GM19452 (cell line): Measurements from ENCODE around the gene TRIO.

ENCODE experiments used
- ATAC-seq: cut with Tn5 transposase; IDR thresholded peaks from one replicate; pipeline ENCODE4 v1.9.1; 2021; ENCODE audit not compliant: unreplicated experiment

TRIO gene

DNA sequence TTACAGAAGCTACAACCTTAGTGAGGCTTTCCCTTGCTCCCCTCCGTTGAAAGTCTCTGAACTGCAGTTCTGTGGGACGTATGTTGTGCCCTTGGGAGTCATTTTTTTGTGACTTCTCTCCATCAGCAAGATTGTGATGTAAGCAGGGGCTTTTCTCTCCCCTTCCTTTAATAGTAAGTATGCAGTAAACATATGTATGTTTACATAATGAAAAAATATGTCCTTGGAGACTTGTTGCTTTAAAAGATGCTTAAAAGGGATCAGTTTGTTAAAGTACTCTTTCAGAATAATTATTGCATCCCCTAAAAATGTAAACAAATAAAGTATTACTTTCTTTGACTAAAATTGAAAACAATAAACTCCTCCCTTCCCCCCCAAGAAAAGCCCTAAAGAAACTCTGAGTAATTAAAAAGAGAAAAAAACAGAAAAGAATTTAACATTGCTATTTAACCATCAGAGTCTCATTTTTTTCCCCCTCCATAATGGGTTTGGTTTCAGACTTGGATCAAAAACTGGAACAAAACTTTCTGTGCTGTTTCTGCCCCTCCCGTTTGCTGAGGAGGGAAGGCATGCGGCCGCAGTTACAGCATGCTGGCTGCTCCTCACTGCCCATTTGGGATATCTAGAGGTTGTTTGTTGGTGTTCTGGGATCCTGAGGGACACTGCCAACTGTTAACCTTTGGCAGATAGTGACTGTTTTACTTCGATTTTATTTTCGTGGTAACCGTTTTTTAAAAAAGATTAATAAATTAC lies 40.2 kb downstream of the TRIO start:
- ATAC-seq = no peak

DNA sequence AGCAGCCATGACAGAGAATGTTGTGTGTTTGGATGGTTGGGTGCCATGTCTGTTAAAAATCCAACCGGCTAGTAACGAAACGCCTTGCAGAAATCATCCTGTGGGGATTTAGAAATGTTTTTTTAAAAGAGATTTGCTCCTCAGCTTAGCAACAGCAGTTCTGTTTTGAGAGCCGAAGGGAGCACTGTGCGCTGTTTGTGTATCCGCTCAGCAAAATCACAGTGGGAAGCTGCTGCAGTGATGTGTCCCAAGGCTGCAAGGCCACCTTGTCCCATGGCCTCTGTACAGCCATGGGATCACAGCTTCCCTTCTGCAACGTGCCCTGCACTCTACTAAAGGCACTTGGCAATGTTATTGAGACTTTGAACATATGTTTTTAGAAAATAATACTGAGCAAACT lies 40.9 kb downstream of the TRIO start:
- ATAC-seq = no peak

DNA sequence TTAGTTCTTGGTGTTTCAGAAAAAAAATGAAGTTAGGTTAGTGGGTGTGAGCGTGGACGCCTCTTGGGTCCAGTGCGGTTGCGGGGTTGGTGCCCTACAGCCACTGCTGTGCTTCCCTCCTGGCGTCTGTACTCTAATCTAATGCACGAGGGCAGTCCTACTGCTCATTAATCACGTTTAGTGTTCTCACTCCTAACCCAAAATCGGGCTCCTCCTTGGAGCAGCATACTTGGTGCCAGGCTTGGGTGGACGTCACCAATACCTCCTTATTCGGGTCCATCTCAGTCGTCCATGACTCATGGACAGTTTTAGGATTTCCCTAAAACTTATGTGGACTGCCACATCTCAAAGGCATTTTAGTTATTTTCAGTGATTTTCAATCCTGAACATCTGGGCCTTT lies 41.6 kb downstream of the TRIO start:
- ATAC-seq = no peak

DNA sequence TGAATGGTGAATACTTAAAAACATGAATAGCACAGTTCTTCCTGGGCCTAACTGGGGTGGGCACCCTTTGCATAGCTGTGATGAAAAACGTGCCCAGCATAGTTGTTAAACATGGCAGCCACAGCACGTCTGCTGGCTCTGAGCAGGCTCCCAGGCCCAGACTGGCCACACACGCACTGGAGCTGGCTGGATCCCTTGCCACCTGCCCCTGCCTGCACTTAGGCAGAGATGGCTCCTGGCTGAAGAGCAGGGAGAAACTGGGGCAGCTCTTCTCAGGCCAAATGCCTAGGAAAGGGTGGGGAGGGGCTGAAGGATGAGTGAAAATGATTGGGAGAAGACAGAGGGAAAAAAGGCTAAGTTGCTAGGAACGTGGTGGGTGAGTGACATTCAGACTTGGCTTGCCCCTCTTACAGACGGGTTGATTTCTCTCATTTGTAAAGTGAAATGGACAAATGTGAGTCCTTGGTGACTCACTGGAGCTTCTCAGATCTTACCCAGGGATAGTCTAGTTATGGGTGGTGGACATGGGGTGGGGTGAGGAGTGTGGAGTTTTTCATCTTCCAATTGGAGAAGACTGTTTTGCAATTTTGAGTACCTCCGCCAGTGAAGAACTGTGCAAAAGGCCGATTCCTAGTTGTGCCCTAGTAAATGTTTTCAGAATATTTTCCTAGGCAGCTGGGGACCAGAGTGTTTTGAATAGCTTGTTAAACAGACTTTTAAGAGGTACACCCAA lies 42.4 kb downstream of the TRIO start:
- no peak for ATAC-seq

DNA sequence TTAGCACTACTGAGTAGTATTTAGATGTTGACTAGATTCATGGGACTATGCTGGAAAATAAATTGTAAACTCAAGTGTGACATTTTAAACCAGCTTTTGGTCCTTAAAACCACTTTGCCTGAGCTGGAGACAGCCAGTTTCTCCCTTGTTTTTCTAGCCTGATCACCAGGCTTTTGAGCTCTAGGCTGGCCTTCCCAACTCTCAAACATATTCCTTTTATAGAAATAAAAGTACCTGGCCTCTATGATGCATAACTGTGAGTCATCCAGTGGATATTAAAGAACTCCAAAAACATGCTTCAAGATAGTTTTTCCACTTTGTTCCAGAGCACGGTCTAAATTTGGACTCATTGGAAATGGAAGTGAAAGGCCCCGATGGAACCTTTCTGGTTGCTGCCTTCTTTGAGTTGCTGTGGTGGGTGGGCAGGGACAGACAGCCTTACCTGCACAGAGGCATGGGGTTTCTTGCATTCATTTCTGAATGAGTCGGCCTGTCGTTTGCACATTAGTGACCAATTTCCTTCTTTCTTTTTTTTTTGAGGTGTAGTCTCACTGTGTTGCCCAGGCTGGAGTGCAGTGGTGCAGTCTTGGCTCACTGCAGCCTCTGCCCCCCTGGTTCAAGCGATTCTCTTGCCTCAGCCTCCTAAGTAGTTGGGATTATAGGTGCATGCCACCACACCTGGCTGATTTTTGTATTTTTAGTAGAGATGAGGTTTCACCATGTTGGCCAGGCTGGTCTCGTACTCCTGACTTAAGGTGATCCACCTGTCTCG lies 43.1 kb downstream of the TRIO start:
- no peak for ATAC-seq

DNA sequence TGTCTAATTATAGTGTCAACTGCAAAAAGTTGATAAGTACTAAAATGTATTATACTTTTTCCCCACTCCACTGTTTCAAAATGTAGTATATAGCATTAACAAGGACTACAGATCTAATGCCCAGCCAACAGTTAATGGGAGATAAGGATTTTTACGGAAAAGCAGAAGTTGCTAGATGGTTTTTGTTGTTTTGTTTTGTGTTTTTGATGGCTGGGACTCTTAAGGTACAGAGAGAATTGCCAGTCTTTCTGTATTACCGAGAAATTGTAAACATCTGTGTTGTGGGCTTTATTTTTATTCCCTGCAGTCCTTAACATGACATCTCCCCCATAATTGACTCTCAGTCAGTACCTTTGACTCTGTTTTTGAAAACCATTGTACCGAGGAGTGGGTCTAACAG lies 44.0 kb downstream of the TRIO start:
- ATAC-seq = no peak

DNA sequence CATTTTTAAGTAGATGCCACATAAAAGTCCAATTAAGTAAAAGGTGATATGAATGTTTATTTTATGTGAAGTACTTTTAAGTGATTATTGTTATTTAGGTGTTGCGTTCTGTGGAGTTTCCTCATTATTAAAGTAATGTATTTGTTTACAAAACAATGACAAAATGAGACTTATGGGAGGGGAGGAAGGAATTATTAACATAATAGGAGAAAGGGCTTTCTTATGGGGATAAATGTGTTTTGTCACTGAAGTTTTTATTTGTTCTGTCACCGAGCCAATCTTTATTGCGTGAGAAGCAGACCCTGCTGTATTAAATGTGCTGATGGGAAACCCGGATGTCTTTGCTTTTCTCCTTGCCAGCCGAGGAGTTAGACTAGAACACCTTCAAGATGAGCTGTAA lies 44.5 kb downstream of the TRIO start:
- ATAC-seq = no peak

DNA sequence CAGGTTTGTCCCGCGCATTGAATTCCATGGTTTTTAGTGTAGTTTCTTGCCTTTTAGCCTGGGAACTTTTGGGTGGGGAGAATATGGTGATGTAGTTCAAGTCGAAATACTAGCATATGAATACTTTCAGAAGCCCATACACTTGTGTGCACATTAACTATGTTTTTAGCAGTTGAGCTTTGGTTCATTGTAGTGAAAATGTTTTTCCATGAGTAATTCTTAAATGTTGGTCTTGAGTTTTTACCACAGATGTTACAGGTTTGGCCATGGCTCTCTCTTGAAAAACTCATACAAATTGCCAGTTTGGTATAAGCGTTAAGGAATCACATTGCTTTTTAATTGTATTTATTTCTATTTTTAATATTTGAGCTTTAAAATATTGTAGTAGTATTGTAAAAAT lies 45.6 kb downstream of the TRIO start:
- ATAC-seq = no peak

DNA sequence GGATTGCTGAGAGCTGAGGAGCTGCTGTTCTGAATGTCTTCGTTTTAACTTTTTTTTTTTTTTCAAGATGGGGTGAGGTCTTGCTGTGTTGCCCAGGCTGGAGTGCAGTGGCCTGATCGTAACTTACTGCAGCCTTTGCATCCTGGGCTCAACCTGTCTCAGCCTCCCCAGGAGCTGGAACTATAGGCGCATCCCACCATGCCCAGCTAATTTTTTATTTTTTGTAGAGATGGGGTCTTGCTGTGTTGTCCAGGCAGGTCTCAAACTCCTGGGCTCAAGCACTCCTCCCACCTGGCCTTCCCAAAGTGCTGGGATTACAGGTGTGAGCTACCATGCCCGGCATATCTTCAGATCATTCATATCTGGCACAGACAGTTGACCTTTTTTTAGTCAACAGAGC lies 46.5 kb downstream of the TRIO start:
- no peak for ATAC-seq

DNA sequence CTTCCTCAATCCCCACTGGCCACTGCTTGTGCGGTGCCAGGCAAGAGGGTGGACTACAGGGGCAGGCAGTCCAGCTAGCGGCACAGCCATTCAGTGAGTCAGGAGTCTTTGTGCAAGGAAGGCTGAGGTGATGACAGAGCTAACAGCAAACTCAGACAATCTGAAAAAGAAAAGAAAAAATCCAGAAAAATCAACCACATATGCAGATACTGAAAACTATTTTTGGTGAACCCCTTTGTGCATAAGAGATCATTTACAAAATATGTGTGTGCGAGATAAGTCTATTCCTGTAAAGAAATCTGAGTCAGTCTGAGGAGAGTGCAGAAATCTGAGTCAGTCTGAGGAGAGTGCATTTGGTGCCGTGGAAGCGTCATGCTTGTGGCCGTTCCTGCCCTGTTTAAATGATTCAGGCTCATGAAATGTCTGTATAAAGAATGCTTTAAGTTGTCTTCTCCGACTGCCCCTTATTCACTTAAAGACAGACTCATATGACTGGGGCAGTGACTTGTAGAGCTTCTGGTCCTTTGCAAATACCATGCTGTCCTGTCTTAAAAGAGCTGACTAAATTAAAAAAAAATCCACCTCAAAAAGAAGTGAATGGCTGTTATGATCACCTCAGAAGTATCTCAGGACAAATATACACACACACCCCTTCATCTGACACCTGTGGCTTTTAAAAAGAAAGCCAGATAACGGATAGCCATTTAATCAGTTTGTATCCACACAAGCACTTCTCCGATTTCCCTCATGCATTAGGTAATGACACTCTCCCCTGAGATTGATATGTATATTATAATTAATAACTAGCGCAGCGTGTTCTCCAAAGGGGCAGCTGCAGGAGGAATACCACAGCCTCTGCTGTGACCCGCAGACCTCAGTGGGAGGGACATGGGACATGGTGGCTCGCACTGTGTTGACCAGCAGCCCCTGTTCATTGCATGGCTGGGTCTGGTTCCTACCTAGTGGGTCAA lies 47.3 kb downstream of the TRIO start:
- no peak for ATAC-seq

DNA sequence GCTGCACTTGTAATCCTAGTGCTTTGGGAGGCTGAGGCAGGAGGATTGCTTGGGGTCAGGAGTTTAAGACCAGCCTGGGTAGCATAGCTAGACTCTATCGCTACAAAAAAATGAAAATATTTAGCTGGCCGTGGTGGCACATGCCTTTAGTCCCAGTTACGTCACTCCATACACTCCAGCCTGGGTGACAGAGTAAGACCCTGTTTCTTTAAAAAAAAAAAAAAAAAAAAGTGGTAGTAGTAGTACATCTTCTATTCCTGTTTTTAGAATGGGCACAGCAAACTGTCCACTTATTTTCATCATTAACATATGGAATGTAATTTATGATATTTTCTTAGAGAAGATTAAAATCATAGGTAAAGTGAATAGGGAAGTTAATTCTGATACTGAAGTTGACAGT lies 48.2 kb downstream of the TRIO start:
- no peak for ATAC-seq

DNA sequence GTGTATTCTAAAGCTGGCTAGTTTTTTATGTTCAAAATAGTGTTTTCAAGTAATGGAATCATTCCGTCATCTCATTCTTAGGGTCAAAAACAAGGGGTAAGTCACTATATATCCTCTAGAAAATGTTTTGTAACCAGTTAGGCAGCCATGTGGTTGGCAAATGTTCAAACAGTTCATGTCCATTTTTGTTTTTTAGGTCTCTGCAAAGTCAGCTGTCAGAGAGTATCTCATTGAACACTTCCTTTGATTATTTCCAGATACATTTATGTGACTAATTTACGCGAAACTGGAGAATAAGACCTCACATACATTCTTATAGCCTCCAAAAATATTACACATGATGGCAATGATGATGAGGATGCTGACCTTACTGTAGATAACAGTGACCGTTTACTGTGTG lies 50.4 kb downstream of the TRIO start:
- no peak for ATAC-seq

DNA sequence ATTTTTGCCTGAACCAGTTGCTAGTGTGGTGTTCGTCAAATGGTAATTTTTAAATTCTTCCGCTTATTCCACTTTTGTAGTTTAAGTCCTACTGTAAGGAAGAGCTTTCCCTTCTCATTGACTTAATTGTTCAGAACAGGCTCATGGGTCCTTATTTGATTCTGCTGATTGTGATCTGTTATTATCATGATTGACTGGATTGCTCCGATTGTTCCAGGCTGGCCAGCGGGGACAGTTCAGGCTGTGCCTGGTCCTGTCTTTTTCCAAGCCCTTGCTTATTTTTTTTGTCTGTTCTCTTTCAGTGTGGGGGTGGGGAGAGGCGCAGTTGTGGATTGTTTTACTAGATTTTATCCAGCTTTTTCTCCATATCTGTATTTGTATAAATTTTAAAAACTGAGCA lies 52.4 kb downstream of the TRIO start:
- ATAC-seq = no peak

DNA sequence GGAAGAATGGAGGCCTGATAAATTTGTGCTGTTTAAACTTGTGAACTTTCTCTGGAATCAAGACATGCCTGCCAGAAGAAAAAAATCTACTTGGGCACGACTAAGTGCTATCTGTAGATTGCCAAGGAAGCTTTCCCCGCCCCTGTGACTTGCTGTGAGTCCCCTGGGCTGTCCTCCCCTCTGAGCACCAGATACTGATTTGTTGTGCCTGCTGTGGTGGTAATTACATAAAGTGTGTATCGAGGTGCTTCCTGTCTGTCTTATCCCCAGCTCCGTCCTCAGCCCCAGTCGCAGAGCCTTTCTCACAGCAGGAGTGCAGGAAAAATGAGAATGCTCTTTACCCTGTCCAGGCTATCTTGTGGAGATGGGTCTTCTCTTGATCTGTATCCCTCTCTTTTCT lies 53.9 kb downstream of the TRIO start:
- ATAC-seq = no peak

DNA sequence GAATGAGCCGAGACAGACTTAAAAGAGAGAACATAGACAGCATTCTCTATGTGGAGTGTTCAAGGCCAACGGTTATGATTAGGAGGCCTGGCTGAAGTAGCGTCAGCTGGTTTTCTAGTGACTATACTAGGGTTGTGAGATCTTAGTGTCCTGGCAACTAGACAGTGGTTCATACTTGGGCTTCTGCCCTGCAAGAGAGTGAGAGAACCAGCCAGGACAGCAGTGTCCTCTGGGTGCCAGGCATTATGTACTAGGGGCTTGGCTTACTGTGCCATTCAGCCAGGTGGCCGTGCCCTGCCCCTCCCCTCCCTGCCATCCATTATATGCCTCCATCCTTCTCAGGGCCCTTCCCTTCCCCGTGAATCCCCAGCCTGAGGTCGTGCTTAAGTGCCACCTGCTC lies 56.8 kb downstream of the TRIO start:
- ATAC-seq = no peak

DNA sequence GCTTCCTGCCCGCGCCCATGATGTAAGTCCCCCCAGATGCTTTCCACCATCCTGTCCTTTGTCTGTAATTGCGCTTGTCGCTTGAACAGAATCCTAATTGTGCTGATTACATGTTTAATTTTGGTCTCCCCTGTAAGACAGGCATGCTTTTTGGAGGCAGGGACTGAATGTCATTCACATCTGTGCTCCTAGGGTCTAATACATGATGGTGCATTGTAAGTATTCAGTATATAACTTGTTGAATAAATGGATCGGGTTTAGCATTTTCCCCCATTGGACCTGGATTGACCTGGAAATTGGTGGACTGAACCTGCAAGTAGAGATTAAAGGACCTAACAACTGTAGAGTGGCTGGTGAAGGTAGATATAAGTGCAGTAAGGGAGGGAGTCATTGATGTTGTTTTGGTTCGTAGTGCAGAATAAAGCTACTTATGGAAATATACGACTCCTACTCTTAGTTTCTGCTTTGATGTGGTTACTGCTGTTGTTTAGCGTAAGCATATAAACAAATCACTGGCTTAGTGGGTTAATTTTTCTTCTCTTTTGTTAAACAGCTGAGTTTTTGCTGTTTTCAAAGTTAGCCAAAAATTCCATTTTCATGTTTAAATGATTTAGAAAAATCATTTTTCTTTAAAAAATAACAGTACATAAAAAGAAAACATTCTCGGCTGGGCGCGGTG lies 57.3 kb downstream of the TRIO start:
- no peak for ATAC-seq

DNA sequence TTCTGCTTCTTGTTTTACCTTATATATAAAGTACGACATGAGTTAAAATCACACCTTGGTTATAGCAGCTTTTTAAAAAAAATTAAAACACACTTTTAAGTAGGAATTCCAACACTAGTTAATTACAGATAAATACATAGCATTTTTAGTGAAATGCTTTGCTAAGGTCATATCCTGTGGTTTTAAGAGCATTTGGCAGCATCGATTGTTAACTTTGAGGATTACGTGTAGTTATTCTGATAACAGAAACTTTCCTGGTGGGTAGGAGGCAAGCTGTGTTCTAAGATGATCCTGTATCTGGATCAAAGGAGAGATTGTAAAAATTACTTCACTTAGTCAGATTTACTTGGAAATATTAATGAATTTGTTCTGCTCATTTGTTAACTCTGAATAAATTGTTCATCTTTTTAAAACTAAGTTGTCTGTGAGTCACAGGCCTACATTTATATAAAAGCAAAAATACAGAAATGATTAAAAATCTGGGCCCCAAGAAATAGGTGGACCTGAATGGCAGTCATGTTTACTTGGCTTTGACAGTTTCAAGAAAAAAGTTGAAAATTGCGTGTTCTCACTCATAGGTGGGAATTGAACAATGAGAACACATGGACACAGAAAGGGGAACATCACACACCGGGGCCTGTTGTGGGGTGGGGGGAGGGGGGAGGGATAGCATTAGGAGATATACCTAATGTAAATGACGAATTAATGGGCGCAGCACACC lies 58.3 kb downstream of the TRIO start:
- no peak for ATAC-seq

DNA sequence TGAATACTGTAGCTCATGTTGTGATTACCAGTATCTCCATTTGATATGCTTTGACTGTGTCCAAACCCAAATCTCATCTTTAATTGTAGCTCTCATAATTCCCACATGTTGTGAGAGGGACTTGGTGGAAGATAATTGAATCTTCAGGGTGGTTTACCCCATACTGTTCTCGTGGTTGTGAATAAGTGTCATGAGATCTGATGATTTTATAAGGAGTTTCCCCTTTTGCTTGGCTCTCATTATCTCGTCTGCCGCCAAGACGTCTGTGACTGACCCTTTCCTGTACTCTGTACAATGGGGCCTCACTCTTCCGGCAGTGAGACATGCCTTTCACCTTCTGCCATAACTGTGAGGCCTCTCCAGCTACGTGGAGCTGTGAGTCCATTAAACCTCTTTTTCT lies 59.3 kb downstream of the TRIO start:
- ATAC-seq = no peak

DNA sequence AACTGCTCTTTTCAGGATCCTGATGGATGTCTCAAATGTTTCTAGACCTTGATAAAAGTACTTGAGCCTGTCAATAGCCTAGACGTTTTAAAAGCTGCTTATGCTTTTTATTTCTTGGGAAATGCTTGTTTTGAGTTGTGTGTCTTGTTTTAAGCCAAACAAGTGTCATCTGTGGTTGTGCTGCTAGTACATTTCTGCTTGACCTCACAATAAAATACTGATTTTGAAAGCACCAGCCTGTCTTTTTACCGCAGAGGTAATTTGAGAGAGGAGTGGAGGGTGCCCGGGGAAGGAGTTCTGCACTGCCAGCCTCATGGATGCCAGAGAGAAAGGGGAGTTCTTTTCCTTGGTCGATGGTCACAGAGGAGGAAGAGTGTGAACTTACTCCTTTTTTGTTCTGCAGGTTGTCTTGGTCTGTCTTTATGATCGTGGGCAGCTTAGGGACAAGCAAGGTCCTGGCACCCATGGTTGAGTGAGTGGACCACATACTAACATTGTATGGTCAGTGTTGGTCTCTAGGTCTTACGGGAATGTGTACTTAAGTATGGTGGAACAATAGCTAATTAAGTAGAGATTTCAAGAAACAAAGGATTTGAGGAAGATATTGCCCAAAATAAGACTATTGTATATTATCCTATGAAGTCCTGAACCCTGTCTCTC lies 61.0 kb downstream of the TRIO start:
- no peak for ATAC-seq
